GM06990 (cell line): ENCODE data around the gene BBX.

Experiments used
- DNase-seq: peaks from one replicate; pipeline ENCODE4 v3.0.0-alpha.2; 2011; ENCODE audit not compliant: insufficient read length; ENCODE audit errors: extremely low read depth
- H3K27me3 ChIP-seq: replicated peaks from 2 replicates; pipeline ENCODE4 v1.6.0; 2011; ENCODE audit warnings: low read length; ENCODE audit not compliant: control insufficient read depth, insufficient read depth
- H3K36me3 ChIP-seq: 2 replicates; pipeline ENCODE4 v1.5.1; 2011; ENCODE audit warnings: low read length; ENCODE audit not compliant: control insufficient read depth, insufficient read depth
- H3K4me3 ChIP-seq: replicated peaks from 2 replicates; pipeline ENCODE4 v1.5.1; 2011; ENCODE audit warnings: low read depth, mild to moderate bottlenecking, control low read depth, low read length
- CTCF ChIP-seq: IDR thresholded peaks from 2 replicates; pipeline ENCODE4 v1.5.1; 2011; ENCODE audit warnings: low read length, control low read depth, mild to moderate bottlenecking, inconsistent platforms; ENCODE audit not compliant: insufficient read depth, poor library complexity, severe bottlenecking

The BBX gene

GRCh38 chr3:107542665-107543064, 19.9 kb downstream of the BBX start:
- H3K27me3 ChIP-seq: no peaks in the 10 kb centered on the region
- no peak for TF ChIP-seq CTCF
- no peaks in the 10 kb centered on the region for H3K36me3 ChIP-seq

GRCh38 chr3:107543666-107544065, 20.9 kb downstream of the BBX start:
- TF ChIP-seq CTCF: peak; percentile 16
- Histone ChIP-seq H3K4me3 (no peak overlapping the region), H3K27me3 (no peaks in the 10 kb centered on the region), H3K36me3 (no peaks in the 10 kb centered on the region)
- DNase-seq: no peak

More at GRCh38 chr3:107542665-107543064, 19.9 kb downstream of the BBX start:
- no peak overlapping the region for H3K4me3 ChIP-seq
- DNase-seq: no peak

- Histone ChIP-seq H3K36me3 (no peaks in the 10 kb centered on the region), H3K27me3 (no peaks in the 10 kb centered on the region), H3K4me3 (no peak overlapping the region)
- no peak for TF ChIP-seq CTCF
- DNase-seq: no peak
Measured at GRCh38 chr3:107545680-107546120, 22.9 kb downstream of the BBX start.

GRCh38 chr3:107548601-107549000, 25.8 kb downstream of the BBX start:
- no peak for TF ChIP-seq CTCF
- H3K4me3 ChIP-seq: no peak overlapping the region
- no peak for DNase-seq
- H3K27me3 ChIP-seq: no peaks in the 10 kb centered on the region
- H3K36me3 ChIP-seq: no peaks in the 10 kb centered on the region

- Histone ChIP-seq H3K27me3 (no peaks in the 10 kb centered on the region), H3K36me3 (no peaks in the 10 kb centered on the region), H3K4me3 (no peak overlapping the region)
- no peak for TF ChIP-seq CTCF
- DNase-seq: no peak
Measured at GRCh38 chr3:107555359-107555758, 32.6 kb downstream of the BBX start.

GRCh38 chr3:107557743-107558142, 35.0 kb downstream of the BBX start:
- H3K4me3 ChIP-seq: no peak overlapping the region
- no peaks in the 10 kb centered on the region for H3K36me3 ChIP-seq
- DNase-seq: no peak
- TF ChIP-seq CTCF: no peak
- H3K27me3 ChIP-seq: no peaks in the 10 kb centered on the region
